PC-9 (cell line): ENCODE measurements around the gene NCAM2. TPM values are rescaled to one million over a fixed set of nuclear protein-coding genes. Genes with fewer than 3 reads are reported as not detected.

ENCODE experiments used
- BruUV-seq: library from RNA; stranded (reverse); fragments of 400-500 nt; replicated peaks from 2 replicates; lab custom pipeline; 2021; lab: Mats Ljungman, UMichigan
- CTCF ChIA-PET: fragments of 300-600 bp; sonication (Branson Sonifier 250); formaldehyde crosslinking; loops from one replicate; lab custom pipeline; 2022; ENCODE audit warnings: antibody characterized with exemption; lab: Charles Lee
- POLR2A ChIA-PET: fragments of 300-600 bp; sonication (Branson Sonifier 250); formaldehyde crosslinking; loops from one replicate; lab custom pipeline; 2022; ENCODE audit warnings: antibody characterized with exemption; ENCODE audit not compliant: unreplicated experiment; lab: Charles Lee
- DNase-seq, 2 experiments: peaks; one replicate each; pipeline versions ENCODE4 v3.0.0 to v3.0.0-alpha.2; 2015 to 2022; ENCODE audit warnings: mixed read lengths in 1 of 2
- H2AFZ ChIP-seq: fragments of 200-600 bp; sonication (generic); 2 replicates; pipeline ENCODE4 v1.8.1; 2017; ENCODE audit warnings: antibody characterized with exemption
- H3F3A ChIP-seq: fragments of 200-600 bp; sonication (generic); 2 replicates; pipeline ENCODE4 v1.8.1; 2017; ENCODE audit warnings: antibody characterized with exemption, mild to moderate bottlenecking, low read depth; ENCODE audit not compliant: insufficient read depth
- H3K27ac ChIP-seq: fragments of 200-600 bp; sonication (generic); 2 replicates; pipeline ENCODE4 v1.6.1; 2016; ENCODE audit warnings: mixed run types
- H3K27me3 ChIP-seq: fragments of 200-600 bp; sonication (generic); 2 replicates; pipeline ENCODE4 v1.6.1; 2016; ENCODE audit warnings: low read depth, mixed run types; ENCODE audit not compliant: insufficient read depth
- H3K36me3 ChIP-seq: fragments of 200-600 bp; sonication (generic); 2 replicates; pipeline ENCODE4 v1.6.1; 2016; ENCODE audit warnings: low read depth, mixed run types
- H3K4me1 ChIP-seq: fragments of 200-600 bp; sonication (generic); replicated peaks from 2 replicates; pipeline ENCODE4 v1.6.1; 2016; ENCODE audit warnings: mixed run types; ENCODE audit not compliant: insufficient read depth
- H3K4me2 ChIP-seq: fragments of 200-600 bp; sonication (generic); 2 replicates; pipeline ENCODE4 v1.6.1; 2017; ENCODE audit warnings: mixed run types
- H3K4me3 ChIP-seq: fragments of 200-600 bp; sonication (generic); 2 replicates; pipeline ENCODE4 v1.6.1; 2016; ENCODE audit warnings: mixed run types
- H3K79me2 ChIP-seq: fragments of 200-600 bp; sonication (generic); 2 replicates; pipeline ENCODE4 v1.6.1; 2017; ENCODE audit warnings: low read depth, mixed run types
- H3K9me2 ChIP-seq: fragments of 200-600 bp; sonication (generic); 2 replicates; pipeline ENCODE4 v1.8.1; 2017; ENCODE audit warnings: mild to moderate bottlenecking; ENCODE audit not compliant: insufficient read depth
- H3K9me3 ChIP-seq: fragments of 200-600 bp; sonication (generic); 2 replicates; pipeline ENCODE4 v1.8.1; 2016; ENCODE audit warnings: low read depth; ENCODE audit not compliant: insufficient read depth
- H4K20me1 ChIP-seq: fragments of 200-600 bp; sonication (generic); 2 replicates; pipeline ENCODE4 v1.8.1; 2017; ENCODE audit not compliant: insufficient read depth
- EZH2 ChIP-seq: fragments of 200-600 bp; sonication (generic); IDR thresholded peaks from 2 replicates; pipeline ENCODE4 v1.8.0; 2017; ENCODE audit warnings: antibody characterized with exemption, low read depth
- intact Hi-C: fragments of 100-400 bp; cut with micrococcal nuclease; formaldehyde crosslinking; loops from one replicate; pipeline ENCODE4 v1.10.0; 2022; ENCODE audit not compliant: unreplicated experiment
- total RNA-seq: library from RNA; stranded (reverse); gene quantifications from 2 replicates; pipeline ENCODE4 v1.2.3, GENCODE V29; 2021
- TF ChIP-seq, protein P1 (sequence below): fragments of 200-600 bp; sonication (generic); conservative IDR thresholded peaks from 2 replicates; pipeline ENCODE4 v1.6.1; 2017; ENCODE audit warnings: mixed run types, antibody characterized with exemption, mild to moderate bottlenecking, moderate library complexity

NCAM2 gene
- total RNA-seq, 1 experiment from 2014 or later = not detected

DNA sequence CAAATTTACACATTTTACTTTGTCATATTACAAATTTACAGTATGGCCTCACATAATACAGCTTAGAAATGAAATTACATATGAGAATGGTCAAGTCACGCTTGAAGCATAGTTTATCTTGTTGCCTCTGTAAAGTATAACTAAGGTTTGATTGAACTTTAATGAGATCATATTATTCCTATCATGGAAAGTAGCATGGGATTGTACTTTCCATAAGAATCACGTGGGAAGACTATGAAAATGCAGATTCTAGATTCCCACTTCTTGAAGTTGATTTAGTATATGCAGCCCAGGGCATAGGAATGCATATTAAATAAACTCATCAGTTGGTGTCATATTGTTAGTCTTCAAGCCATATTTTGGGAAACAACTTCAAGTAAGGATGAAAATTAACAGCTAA, 342.8 kb downstream of the NCAM2 start:
- Histone ChIP-seq H3F3A (no peaks in the 10 kb centered on the region), H4K20me1 (no peaks in the 10 kb centered on the region), H3K36me3 (no peaks in the 10 kb centered on the region), H3K27ac (no peak overlapping the region), H3K4me1 (no peaks in the 10 kb centered on the region), H3K4me3 (no peak overlapping the region), H2AFZ (no peak overlapping the region), H3K4me2 (no peak overlapping the region), H3K9me3 (no peaks in the 10 kb centered on the region), H3K9me2 (no peaks in the 10 kb centered on the region), H3K27me3 (no peaks in the 10 kb centered on the region), H3K79me2 (no peaks in the 10 kb centered on the region)
- no peak for DNase-seq
- ChIA-PET CTCF (no interaction called here), POLR2A (no interaction called here)
- no TSS peak for BruUV-seq
- no peak for TF ChIP-seq EZH2
- TF ChIP-seq, protein P1, sequence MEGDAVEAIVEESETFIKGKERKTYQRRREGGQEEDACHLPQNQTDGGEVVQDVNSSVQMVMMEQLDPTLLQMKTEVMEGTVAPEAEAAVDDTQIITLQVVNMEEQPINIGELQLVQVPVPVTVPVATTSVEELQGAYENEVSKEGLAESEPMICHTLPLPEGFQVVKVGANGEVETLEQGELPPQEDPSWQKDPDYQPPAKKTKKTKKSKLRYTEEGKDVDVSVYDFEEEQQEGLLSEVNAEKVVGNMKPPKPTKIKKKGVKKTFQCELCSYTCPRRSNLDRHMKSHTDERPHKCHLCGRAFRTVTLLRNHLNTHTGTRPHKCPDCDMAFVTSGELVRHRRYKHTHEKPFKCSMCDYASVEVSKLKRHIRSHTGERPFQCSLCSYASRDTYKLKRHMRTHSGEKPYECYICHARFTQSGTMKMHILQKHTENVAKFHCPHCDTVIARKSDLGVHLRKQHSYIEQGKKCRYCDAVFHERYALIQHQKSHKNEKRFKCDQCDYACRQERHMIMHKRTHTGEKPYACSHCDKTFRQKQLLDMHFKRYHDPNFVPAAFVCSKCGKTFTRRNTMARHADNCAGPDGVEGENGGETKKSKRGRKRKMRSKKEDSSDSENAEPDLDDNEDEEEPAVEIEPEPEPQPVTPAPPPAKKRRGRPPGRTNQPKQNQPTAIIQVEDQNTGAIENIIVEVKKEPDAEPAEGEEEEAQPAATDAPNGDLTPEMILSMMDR = no peak
- intact Hi-C loops = no loop called here

DNA sequence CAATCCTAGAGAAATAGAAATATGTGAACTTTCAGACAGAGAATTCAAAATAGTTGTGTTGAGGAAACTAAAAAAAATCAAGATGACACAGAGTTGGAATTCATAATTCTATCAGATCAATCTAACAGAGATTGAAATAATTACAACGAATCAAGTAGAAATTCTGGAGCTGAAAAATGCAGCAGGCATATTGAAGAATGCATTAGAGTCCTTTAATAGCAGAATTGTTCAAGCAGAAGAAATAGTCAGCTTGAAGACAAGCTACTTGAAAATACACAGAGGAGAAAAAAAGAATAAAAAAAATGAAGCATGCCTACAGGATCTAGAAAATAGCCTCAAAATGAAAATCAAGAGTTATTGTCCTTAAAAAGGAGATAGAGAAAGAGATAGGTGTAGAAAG, 347.1 kb downstream of the NCAM2 start:
- BruUV-seq = no TSS peak
- H4K20me1 ChIP-seq = no peaks in the 10 kb centered on the region
- H3F3A ChIP-seq = no peaks in the 10 kb centered on the region
- H3K27ac ChIP-seq = no peak overlapping the region
- intact Hi-C loops = no loop called here
- no peaks in the 10 kb centered on the region for H3K79me2 ChIP-seq
- no peaks in the 10 kb centered on the region for H3K9me3 ChIP-seq
- H3K36me3 ChIP-seq = no peaks in the 10 kb centered on the region
- H2AFZ ChIP-seq = no peak overlapping the region
- CTCF ChIA-PET = no interaction called here
- no peaks in the 10 kb centered on the region for H3K27me3 ChIP-seq
- H3K4me2 ChIP-seq = no peak overlapping the region
- H3K9me2 ChIP-seq = no peaks in the 10 kb centered on the region
- no peak for DNase-seq
- POLR2A ChIA-PET = no interaction called here
- no peak overlapping the region for H3K4me3 ChIP-seq
- TF ChIP-seq EZH2 = no peak
- TF ChIP-seq, protein P1 = no peak
- H3K4me1 ChIP-seq = no peaks in the 10 kb centered on the region

- ChIA-PET CTCF (no interaction called here), POLR2A (interaction anchor here (0.7 kb wide), 1 partner anchor 164 kb away, joined by 8 read pairs; no protein-coding TSS in a partner anchor)
- Histone ChIP-seq H3K36me3 (no peaks in the 10 kb centered on the region), H3K4me2 (no peak overlapping the region), H3K79me2 (no peaks in the 10 kb centered on the region), H3K4me1 (no peaks in the 10 kb centered on the region), H3F3A (no peaks in the 10 kb centered on the region), H4K20me1 (no peaks in the 10 kb centered on the region), H3K27me3 (no peaks in the 10 kb centered on the region), H3K27ac (no peak overlapping the region), H3K9me3 (no peaks in the 10 kb centered on the region), H3K4me3 (no peak overlapping the region), H2AFZ (no peak overlapping the region), H3K9me2 (no peaks in the 10 kb centered on the region)
- no TSS peak for BruUV-seq
- intact Hi-C loops = no loop called here
- TF ChIP-seq, protein P1 = no peak
- TF ChIP-seq EZH2 = no peak
- no peak for DNase-seq
These were observed 347.7 kb downstream of the NCAM2 start for GRCh38 chr21:21345872-21346271.
